ENCODE data around the gene ANKRD33. TPM values are rescaled to one million over a fixed set of nuclear protein-coding genes. Genes with fewer than 3 reads are reported as not detected.

ANKRD33 gene
- total RNA-seq, 1 experiment from 2014 or later: not detected

- Histone ChIP-seq H3K4me3 (ENCODE audit: low read depth, low read length, poor library complexity, severe bottlenecking) (no peak overlapping the region), H3K9me3 (ENCODE audit: low read depth, low read length, poor library complexity, severe bottlenecking) (no peaks in the 10 kb centered on the region), H3K27me3 (replicated peaks; ENCODE audit: insufficient read depth, low read depth, low read length, poor library complexity) (no peaks in the 10 kb centered on the region), H3K4me1 (ENCODE audit: insufficient read depth, low read length, poor library complexity, severe bottlenecking) (no peaks in the 10 kb centered on the region), H3K27ac (ENCODE audit: low read depth, low read length, poor library complexity, severe bottlenecking) (no peak overlapping the region), H3K36me3 (ENCODE audit: insufficient read depth, low read length, poor library complexity, severe bottlenecking) (no peaks in the 10 kb centered on the region)
- ChIA-PET POLR2A (ENCODE audit: low non-redundant PET) (no interaction called here), CTCF (interaction anchor here (0.8 to 1.4 kb wide), 3 partner anchors 87 to 131 kb away, joined by 3 to 4 read pairs (median 3); no protein-coding TSS in a partner anchor)
- DNase-seq (ENCODE audit: low spot score): no peak
- intact Hi-C loops (cut with micrococcal nuclease; ENCODE audit: unreplicated experiment): loop anchor here (2.0 kb wide), 1 partner anchor 131 kb away; no protein-coding TSS in a partner anchor
- TF ChIP-seq CTCF (conservative IDR thresholded peaks at IDR 0.05; ENCODE audit: low read depth, low read length) (no peak), EZH2 (IDR thresholded peaks at IDR 0.05; ENCODE audit: borderline replicate concordance, low read depth, low read length, poor library complexity, severe bottlenecking) (no peak)
- BruUV-seq (replicated peaks): no TSS peak
Observed at GRCh38 chr12:51893786-51894185, 5.9 kb downstream of the ANKRD33 start.

- no peaks in the 10 kb centered on the region for H3K27me3 ChIP-seq (replicated peaks; ENCODE audit: insufficient read depth, low read depth, low read length, poor library complexity)
- no peak overlapping the region for H3K27ac ChIP-seq (ENCODE audit: low read depth, low read length, poor library complexity, severe bottlenecking)
- H3K4me3 ChIP-seq (ENCODE audit: low read depth, low read length, poor library complexity, severe bottlenecking): no peak overlapping the region
- DNase-seq (ENCODE audit: low spot score): no peak
- POLR2A ChIA-PET (ENCODE audit: low non-redundant PET): no interaction called here
- TF ChIP-seq CTCF (conservative IDR thresholded peaks at IDR 0.05; ENCODE audit: low read depth, low read length): no peak
- no peak for TF ChIP-seq EZH2 (IDR thresholded peaks at IDR 0.05; ENCODE audit: borderline replicate concordance, low read depth, low read length, poor library complexity, severe bottlenecking)
- BruUV-seq (replicated peaks): no TSS peak
- CTCF ChIA-PET: interaction anchor here (0.9 to 1.8 kb wide), 4 partner anchors 10 to 128 kb away, joined by 3 to 4 read pairs (median 4); no protein-coding TSS in a partner anchor
- no peaks in the 10 kb centered on the region for H3K9me3 ChIP-seq (ENCODE audit: low read depth, low read length, poor library complexity, severe bottlenecking)
- intact Hi-C loops (cut with micrococcal nuclease; ENCODE audit: unreplicated experiment): loop anchor here (1.0 to 2.0 kb wide), 2 partner anchors 85 to 129 kb away; no protein-coding TSS in a partner anchor
- H3K36me3 ChIP-seq (ENCODE audit: insufficient read depth, low read length, poor library complexity, severe bottlenecking): no peaks in the 10 kb centered on the region
- H3K4me1 ChIP-seq (ENCODE audit: insufficient read depth, low read length, poor library complexity, severe bottlenecking): no peaks in the 10 kb centered on the region
Observed at GRCh38 chr12:51895378-51896135, 7.7 kb downstream of the ANKRD33 start.

- Histone ChIP-seq H3K27me3 (replicated peaks; ENCODE audit: insufficient read depth, low read depth, low read length, poor library complexity) (no peaks in the 10 kb centered on the region), H3K9me3 (ENCODE audit: low read depth, low read length, poor library complexity, severe bottlenecking) (no peaks in the 10 kb centered on the region), H3K4me3 (ENCODE audit: low read depth, low read length, poor library complexity, severe bottlenecking) (no peak overlapping the region), H3K27ac (ENCODE audit: low read depth, low read length, poor library complexity, severe bottlenecking) (no peak overlapping the region), H3K36me3 (ENCODE audit: insufficient read depth, low read length, poor library complexity, severe bottlenecking) (no peaks in the 10 kb centered on the region), H3K4me1 (ENCODE audit: insufficient read depth, low read length, poor library complexity, severe bottlenecking) (no peaks in the 10 kb centered on the region)
- ChIA-PET POLR2A (ENCODE audit: low non-redundant PET) (no interaction called here), CTCF (interaction anchor here (1.8 kb wide), 1 partner anchor 127 kb away, joined by 4 read pairs; no protein-coding TSS in a partner anchor)
- TF ChIP-seq EZH2 (IDR thresholded peaks at IDR 0.05; ENCODE audit: borderline replicate concordance, low read depth, low read length, poor library complexity, severe bottlenecking) (no peak), CTCF (conservative IDR thresholded peaks at IDR 0.05; ENCODE audit: low read depth, low read length) (no peak)
- BruUV-seq (replicated peaks): no TSS peak
- intact Hi-C loops (cut with micrococcal nuclease; ENCODE audit: unreplicated experiment): no loop called here
- no peak for DNase-seq (ENCODE audit: low spot score)
Observed at GRCh38 chr12:51896236-51896635, 8.3 kb downstream of the ANKRD33 start.

Measured in A673 (cell line).